Left cardiac atrium (tissue), 4 donors: ENCODE data around the gene OLR1. TPM values are rescaled to one million over a fixed set of nuclear protein-coding genes. Genes with fewer than 3 reads are reported as not detected.

Experiments
- ATAC-seq, 2 donors: fragments of 200-7000 bp; cut with Tn5 transposase; one replicate each; pipeline ENCODE4 v1.9.1; 2020; ENCODE audit warnings: mild to moderate bottlenecking in 2 of 2, moderate library complexity in 2 of 2
- DNase-seq: peaks from one replicate; pipeline ENCODE4 v3.0.0-alpha.2; 2020
- intact Hi-C, 2 donors: fragments of 100-400 bp; cut with DNase I; formaldehyde crosslinking; loops; one replicate each; pipeline versions ENCODE4 v1.14.1 to v1.15.1; 2022 to 2023
- total RNA-seq, 2 donors: library from RNA; stranded (reverse); fragmentation: NEBNext Ultra II Directional; extraction: Animal tissue kit (Norgen Biotek cat#: 25700); gene quantifications; one replicate each; pipeline ENCODE4 v1.2.1, GENCODE V29; 2021
- donor health status: DM: no; HTN: yes; CAD: no.
- donor health status: DM: no; HTN: yes; CAD: no; lungs with severe emphysema.
- donor health status: DM: yes; HTN: yes; CAD: no.
- donor health status: Dilated cardiomyopathy.

The OLR1 gene
- total RNA-seq, 2 donors from 2014 or later = 0.60 TPM; not detected in 1

DNA sequence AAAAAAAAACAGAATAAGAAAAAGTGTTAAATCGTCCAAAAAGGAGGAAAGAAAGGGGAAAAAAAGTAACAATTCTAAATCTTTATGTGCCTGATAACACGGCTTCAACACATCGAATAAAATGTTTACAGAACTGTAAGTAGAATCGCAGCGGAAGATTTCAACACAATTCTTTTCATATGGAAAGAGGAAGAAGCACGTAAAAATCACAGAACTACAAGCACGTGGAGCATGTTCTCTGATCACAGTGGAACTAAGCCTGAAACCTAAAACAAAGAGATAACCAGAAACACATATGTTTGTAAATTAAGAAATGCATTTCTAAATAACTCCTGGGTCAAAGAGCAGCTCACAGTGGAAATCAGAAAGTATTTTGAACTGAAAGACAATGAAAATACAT, 50.7 kb downstream of the OLR1 start:
- no peak for ATAC-seq
- intact Hi-C loops = no loop called here
- no peak for DNase-seq

DNA sequence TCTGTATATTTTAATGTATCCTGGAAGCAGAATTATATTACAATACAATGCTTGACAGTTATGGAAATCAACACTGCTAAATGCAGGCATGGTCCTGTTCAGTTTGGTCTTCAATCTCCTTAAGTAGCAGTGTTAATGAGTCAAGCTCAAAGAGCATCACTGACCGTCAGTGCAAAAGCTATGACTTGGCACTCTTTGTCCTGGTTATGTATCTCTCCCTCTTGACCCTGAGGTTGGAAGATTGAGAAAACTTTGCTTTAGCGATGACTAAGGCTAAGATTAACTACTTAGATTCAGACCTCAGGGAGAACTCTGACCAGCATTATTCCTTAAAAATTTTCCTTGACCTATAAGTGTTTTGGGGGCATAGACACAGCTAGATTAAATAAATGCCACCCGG, 52.9 kb downstream of the OLR1 start:
- no peak for ATAC-seq
- DNase-seq = no peak
- intact Hi-C loops = no loop called here

DNA sequence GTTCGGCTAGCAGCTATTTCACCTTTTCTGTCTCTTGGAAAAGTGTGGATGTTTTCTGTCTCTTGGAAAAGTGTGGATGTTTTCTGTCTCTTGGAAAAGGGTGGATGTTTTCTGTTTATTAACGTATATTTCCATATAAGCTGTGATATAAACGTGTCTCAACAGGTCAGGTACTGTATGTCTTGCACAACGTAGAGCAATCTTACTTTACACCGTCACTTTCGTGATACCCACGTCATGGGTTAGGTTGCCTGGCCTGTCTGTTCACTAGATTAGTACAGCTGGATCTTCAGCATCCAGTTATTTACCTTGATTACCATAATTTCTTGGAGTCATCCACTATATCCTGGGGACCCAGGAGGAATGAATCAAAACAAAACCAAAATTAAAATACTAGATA, 56.0 kb downstream of the OLR1 start:
- DNase-seq (no peak), ATAC-seq (no peak)
- intact Hi-C loops = no loop called here

DNA sequence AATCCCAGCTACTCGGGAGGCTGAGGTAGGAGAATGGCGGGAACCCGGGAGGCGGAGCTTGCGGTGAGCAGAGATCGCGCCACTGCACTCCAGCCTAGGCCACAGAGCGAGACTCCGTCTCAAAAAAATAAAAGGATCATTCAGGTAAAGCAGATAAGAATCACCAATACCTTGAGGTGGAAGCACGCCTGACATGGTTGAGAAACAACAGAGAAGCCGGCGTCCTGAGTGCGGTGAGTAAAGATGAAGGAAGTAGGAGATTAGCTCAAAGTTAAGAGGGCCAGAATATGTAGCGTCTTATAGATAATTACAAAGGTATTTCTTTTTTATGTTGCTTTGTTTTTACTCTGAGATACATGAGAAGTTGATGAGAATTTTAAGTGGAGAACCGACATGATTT, 56.6 kb downstream of the OLR1 start:
- DNase-seq (no peak), ATAC-seq (no peak)
- intact Hi-C loops = no loop called here

DNA sequence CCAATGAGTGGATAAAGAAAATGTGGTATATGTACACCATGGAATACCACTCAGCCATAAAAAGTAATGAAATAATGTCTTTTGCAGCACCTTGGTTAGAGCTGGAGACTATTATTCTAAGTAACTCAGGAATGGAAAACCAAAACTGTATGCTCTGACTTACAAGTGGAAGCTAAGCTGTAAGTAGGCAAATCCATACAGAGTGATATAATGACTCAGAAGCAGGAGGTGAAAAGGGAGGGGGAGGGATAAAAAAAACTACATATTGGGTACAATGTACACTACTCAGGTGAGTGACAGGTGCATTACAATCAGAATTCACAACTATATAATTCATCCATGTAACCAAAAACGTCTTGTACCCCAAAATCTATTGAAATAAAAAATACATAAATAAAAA, 58.0 kb downstream of the OLR1 start:
- intact Hi-C loops = no loop called here

DNA sequence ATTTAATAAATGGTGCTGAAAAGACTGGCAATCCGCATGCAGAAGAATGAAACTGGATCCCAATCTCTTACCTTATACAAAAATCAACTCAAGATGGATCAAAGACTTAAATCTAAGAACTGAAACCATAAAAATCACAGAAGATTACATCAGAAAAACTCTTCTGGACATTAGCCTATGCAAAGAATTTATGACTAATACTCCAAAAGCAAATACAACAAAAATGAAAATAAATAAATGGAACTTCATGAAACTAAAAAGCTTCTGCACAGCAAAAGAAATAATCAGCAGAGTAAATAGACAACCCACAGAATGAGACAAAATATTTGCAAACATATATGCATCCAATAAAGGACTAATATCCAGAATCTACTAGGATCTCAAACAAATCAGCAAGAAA, 58.9 kb downstream of the OLR1 start:
- DNase-seq = no peak
- intact Hi-C loops = no loop called here
- no peak for ATAC-seq

More for the DNA sequence above, 58.0 kb downstream of the OLR1 start:
- DNase-seq = no peak
- ATAC-seq = no peak

DNA sequence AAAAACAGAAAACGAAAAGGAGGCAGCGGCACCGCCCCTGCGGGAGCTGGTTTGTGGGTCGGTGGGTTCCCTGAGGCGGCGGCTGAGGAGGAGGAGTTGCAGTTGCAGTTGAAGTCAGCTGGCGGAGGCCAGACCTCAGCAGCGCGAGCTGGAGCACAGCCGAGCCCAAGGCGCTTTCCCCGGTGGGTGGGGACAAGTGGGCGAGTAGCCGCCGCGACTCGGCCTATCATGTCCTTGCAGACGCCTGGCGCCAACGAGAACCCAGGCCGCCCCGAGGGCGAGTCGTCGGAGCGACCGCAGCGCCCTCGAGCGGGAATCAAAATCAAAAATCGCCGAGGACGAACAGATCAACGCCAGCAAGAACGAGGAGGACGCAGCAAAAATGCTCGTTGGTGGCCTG, 60.5 kb downstream of the OLR1 start:
- DNase-seq (no peak), ATAC-seq (no peak)
- intact Hi-C loops = no loop called here

DNA sequence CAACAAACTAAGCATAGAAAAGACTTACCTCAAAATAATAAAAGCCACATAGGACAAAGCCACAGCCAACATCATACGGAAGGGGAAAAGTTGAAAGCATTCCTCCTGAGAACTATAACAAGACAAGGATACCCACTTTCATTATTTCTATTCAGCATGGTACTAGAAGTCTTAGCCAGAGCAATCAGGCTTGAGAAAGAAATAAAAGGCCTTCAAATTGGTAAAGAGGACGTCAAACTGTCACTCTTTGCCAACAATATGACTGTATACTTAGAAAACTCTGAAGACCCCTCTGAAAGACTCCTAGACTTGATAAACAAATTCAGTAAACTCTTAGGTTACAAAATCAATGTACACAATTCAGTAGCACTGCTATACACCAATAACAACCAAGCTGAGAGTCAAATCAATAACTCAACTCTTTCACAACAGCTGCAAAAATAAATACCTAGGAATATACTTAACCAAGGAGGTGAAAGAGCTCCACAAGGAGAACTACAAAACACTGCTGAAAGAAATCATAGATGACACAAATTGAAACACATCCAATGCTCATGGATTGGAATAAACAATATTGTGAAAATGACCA, 61.6 kb downstream of the OLR1 start:
- intact Hi-C loops = no loop called here
- ATAC-seq = no peak
- no peak for DNase-seq

Other genes starting within 250 kb of the OLR1 start
- gene CLEC2A, start 239.8 kb downstream of the OLR1 start, total RNA-seq = not detected
- 10 to 100 TPM in 1 of 2 donors, 1 to 10 TPM in 1; 2.8 to 17.8 TPM for gene CLEC12A, start 200.7 kb downstream of the OLR1 start, total RNA-seq
- gene CLEC1B, start 173.0 kb downstream of the OLR1 start, total RNA-seq = not detected
- gene CLEC12B, start 161.5 kb downstream of the OLR1 start, total RNA-seq = under 1 TPM in 1 of 2 donors, not detected in 1; 0.24 TPM
- not detected for gene CLEC9A, start 141.4 kb downstream of the OLR1 start, total RNA-seq
- gene CLEC1A, start 73.1 kb downstream of the OLR1 start, total RNA-seq = 1 to 10 TPM; 3.9 to 4.6 TPM
- gene CLEC7A, start 41.9 kb downstream of the OLR1 start, total RNA-seq = 10 to 100 TPM in 1 of 2 donors, 1 to 10 TPM in 1; 7.4 to 10.4 TPM
- not detected for gene TMEM52B, start 6.9 kb upstream of the OLR1 start, total RNA-seq
- gene GABARAPL1, start 40.7 kb upstream of the OLR1 start, total RNA-seq = 100 to 1,000 TPM; 167 to 280 TPM
- gene KLRD1, start 135.7 kb upstream of the OLR1 start, total RNA-seq = 1 to 10 TPM; 2.4 to 3.6 TPM
- gene KLRK1, start 217.9 kb upstream of the OLR1 start, total RNA-seq = 1 to 10 TPM in 1 of 2 donors, under 1 TPM in 1; 0.65 to 3.3 TPM
- gene KLRC4, start 237.6 kb upstream of the OLR1 start, total RNA-seq = under 1 TPM in 1 of 2 donors, not detected in 1; 0.77 TPM
- gene KLRC3, start 248.5 kb upstream of the OLR1 start, total RNA-seq = not detected